K562 (cell line): ENCODE measurements around the gene CYP2W1. TPM values are rescaled to one million over a fixed set of nuclear protein-coding genes. Genes with fewer than 3 reads are reported as not detected.
A peak's percentile ranks its signal among the peaks of the same experiment; 100 is the strongest.

ENCODE experiments used
- ARNT ChIP-seq, 2 experiments: fragments of 450-650 bp; IDR thresholded peaks; 2 replicates each; pipeline ENCODE4 v1.6.1; 2016; ENCODE audit warnings: mild to moderate bottlenecking in 1 of 2
- BMI1 ChIP-seq: fragments of 150-350 bp; IDR thresholded peaks from 2 replicates; pipeline ENCODE4 v1.6.1; 2014; ENCODE audit warnings: low read length
- CC2D1A ChIP-seq: fragments of 450-650 bp; IDR thresholded peaks from 2 replicates; pipeline ENCODE4 v1.6.1; 2017; ENCODE audit warnings: mild to moderate bottlenecking
- CREB3L1 ChIP-seq: fragments of 450-650 bp; IDR thresholded peaks from 2 replicates; pipeline ENCODE4 v1.6.1; 2014; ENCODE audit warnings: low read depth, mild to moderate bottlenecking, moderate library complexity, borderline replicate concordance
- GABPB1 ChIP-seq: sonication (generic); formaldehyde crosslinking; IDR thresholded peaks from 2 replicates; pipeline ENCODE4 v1.8.0; 2022; ENCODE audit warnings: mild to moderate bottlenecking, missing genetic modification reagents
- PKNOX1 ChIP-seq: fragments of 450-650 bp; IDR thresholded peaks from 2 replicates; pipeline ENCODE4 v1.6.1; 2016
- POLR2H ChIP-seq: IDR thresholded peaks from 2 replicates; pipeline ENCODE4 v1.6.1; 2016; ENCODE audit warnings: missing genetic modification characterization, low read depth, mild to moderate bottlenecking, control low read depth, missing compliant biosample characterization, moderate library complexity
- RAD51 ChIP-seq: fragments of 450-650 bp; IDR thresholded peaks from 2 replicates; pipeline ENCODE4 v1.7.1; 2016; ENCODE audit warnings: low read depth, mild to moderate bottlenecking, borderline replicate concordance
- SLC30A9 ChIP-seq: fragments of 250-450 bp; sonication (Bioruptor Pico); IDR thresholded peaks from 2 replicates; pipeline ENCODE4 v1.8.0; 2022; ENCODE audit warnings: mild to moderate bottlenecking, moderate library complexity
- SMAD1 ChIP-seq: fragments of 150-350 bp; IDR thresholded peaks from 2 replicates; pipeline ENCODE4 v1.6.1; 2014; ENCODE audit warnings: low read length, low read depth; ENCODE audit not compliant: partially characterized antibody
- TAF15 ChIP-seq: fragments of 200-400 bp; formaldehyde crosslinking; IDR thresholded peaks from 2 replicates; pipeline ENCODE4 v1.6.1; 2017; ENCODE audit warnings: mild to moderate bottlenecking, low read depth, low read length, moderate library complexity
- ZBTB17 ChIP-seq: fragments of 450-650 bp; formaldehyde crosslinking; IDR thresholded peaks from 2 replicates; pipeline ENCODE4 v1.4.0; 2020; ENCODE audit warnings: mild to moderate bottlenecking
- polyA plus RNA-seq, 8 experiments: library from polyadenylated mRNA; depleted of rRNA in 4 of 8; stranded (reverse) in 5 of 8; unstranded in 3 of 8; fragments of >200 nt; fragmentation: Nextera tagmentation in 2 of 8; fragmentation: Illumina TruSeq in 1 of 8; extraction: Ambion mirVana in 2 of 8; extraction: Trizol in 1 of 8; gene quantifications; 2 replicates each; pipeline versions ENCODE4 v1.2.1 to v1.2.3, GENCODE V29; 2011 to 2014; ENCODE audit warnings: inconsistent platforms in 1 of 8, missing spikeins in 1 of 8
- total RNA-seq, 7 experiments: library from RNA; depleted of rRNA in 6 of 7; stranded (reverse); fragments of >200 nt in 6 of 7; fragmentation: Illumina TruSeq in 2 of 7; extraction: Trizol in 2 of 7; gene quantifications; 2 replicates each; pipeline versions ENCODE4 v1.2.1 to v1.2.3, GENCODE V29; 2011 to 2021; ENCODE audit warnings: low replicate concordance in 1 of 7
- TF ChIP-seq, protein P1 (sequence below), 2 experiments: fragments of 450-650 bp in 1 of 2; sonication (generic) in 1 of 2; formaldehyde crosslinking in 1 of 2; IDR thresholded peaks; 2 replicates each; pipeline versions ENCODE4 v1.7.1 to v1.9.0; 2016 to 2022; ENCODE audit warnings: inconsistent platforms in 1 of 2, mild to moderate bottlenecking in 1 of 2, missing genetic modification reagents in 1 of 2
- TF ChIP-seq, protein P2 (sequence below): fragments of 250-450 bp; sonication (Bioruptor Pico); IDR thresholded peaks from 2 replicates; pipeline ENCODE4 v1.9.0; 2021; ENCODE audit warnings: mild to moderate bottlenecking

CYP2W1 gene
- total and polyA plus RNA-seq, 9 of the 15 experiments (the other 6 are each of a cell fraction or from before 2014, with no cell fraction given) = not detected

- TF ChIP-seq, protein P1, sequence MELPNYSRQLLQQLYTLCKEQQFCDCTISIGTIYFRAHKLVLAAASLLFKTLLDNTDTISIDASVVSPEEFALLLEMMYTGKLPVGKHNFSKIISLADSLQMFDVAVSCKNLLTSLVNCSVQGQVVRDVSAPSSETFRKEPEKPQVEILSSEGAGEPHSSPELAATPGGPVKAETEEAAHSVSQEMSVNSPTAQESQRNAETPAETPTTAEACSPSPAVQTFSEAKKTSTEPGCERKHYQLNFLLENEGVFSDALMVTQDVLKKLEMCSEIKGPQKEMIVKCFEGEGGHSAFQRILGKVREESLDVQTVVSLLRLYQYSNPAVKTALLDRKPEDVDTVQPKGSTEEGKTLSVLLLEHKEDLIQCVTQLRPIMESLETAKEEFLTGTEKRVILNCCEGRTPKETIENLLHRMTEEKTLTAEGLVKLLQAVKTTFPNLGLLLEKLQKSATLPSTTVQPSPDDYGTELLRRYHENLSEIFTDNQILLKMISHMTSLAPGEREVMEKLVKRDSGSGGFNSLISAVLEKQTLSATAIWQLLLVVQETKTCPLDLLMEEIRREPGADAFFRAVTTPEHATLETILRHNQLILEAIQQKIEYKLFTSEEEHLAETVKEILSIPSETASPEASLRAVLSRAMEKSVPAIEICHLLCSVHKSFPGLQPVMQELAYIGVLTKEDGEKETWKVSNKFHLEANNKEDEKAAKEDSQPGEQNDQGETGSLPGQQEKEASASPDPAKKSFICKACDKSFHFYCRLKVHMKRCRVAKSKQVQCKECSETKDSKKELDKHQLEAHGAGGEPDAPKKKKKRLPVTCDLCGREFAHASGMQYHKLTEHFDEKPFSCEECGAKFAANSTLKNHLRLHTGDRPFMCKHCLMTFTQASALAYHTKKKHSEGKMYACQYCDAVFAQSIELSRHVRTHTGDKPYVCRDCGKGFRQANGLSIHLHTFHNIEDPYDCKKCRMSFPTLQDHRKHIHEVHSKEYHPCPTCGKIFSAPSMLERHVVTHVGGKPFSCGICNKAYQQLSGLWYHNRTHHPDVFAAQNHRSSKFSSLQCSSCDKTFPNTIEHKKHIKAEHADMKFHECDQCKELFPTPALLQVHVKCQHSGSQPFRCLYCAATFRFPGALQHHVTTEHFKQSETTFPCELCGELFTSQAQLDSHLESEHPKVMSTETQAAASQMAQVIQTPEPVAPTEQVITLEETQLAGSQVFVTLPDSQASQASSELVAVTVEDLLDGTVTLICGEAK (IDR thresholded peaks at IDR 0.05) = 0 out of 2 replicates have a peak, but pooled peaks have one; percentile 23
- TF ChIP-seq, protein P1 (CRISPR knock-in tag; IDR thresholded peaks at IDR 0.05) = no peak
- TF ChIP-seq ARNT (IDR thresholded peaks at IDR 0.05) = 0 out of 4 replicates have a peak, but pooled peaks of 1 of the 2 experiments have one; percentile 51
- no peak for TF ChIP-seq ZBTB17
- no peak for TF ChIP-seq SLC30A9 (CRISPR knock-in tag)
- 0 out of 2 replicates have a peak, but pooled peaks have one; percentile 24 for TF ChIP-seq PKNOX1
- TF ChIP-seq RAD51 = peak; percentile 68; the same call in 1 of the 2 replicates
- TF ChIP-seq BMI1 = no peak
- peak; percentile 75 for TF ChIP-seq CREB3L1
- TF ChIP-seq GABPB1 (CRISPR knock-in tag) = 0 out of 2 replicates have a peak, but pooled peaks have one; percentile 11
- TF ChIP-seq TAF15 = no peak
- TF ChIP-seq, protein P2, sequence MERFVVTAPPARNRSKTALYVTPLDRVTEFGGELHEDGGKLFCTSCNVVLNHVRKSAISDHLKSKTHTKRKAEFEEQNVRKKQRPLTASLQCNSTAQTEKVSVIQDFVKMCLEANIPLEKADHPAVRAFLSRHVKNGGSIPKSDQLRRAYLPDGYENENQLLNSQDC (CRISPR knock-in tag) = 0 out of 2 replicates have a peak, but pooled peaks have one; percentile 36
- no peak for TF ChIP-seq SMAD1
- TF ChIP-seq POLR2H = peak; percentile 37; the same call in 1 of the 2 replicates
- 0 out of 2 replicates have a peak, but pooled peaks have one; percentile 15 for TF ChIP-seq CC2D1A
Observed at GRCh38 chr7:1028775-1029636, 46.0 kb downstream of the CYP2W1 start (continued).
